GM12878 (cell line): ENCODE measurements around the gene TMEM208. TPM values are rescaled to one million over a fixed set of nuclear protein-coding genes. Genes with fewer than 3 reads are reported as not detected.
A peak's percentile ranks its signal among the peaks of the same experiment; 100 is the strongest.

Experiments
- ATAC-seq: fragments of 200-7000 bp; cut with Tn5 transposase; 3 replicates; pipeline ENCODE4 v1.9.1; 2020; ENCODE audit warnings: mild to moderate bottlenecking, moderate library complexity
- BruUV-seq: library from RNA; stranded (reverse); fragments of 400-500 nt; replicated peaks from 2 replicates; lab custom pipeline; 2021; lab: Mats Ljungman, UMichigan
- CTCF ChIA-PET: fragments of 300-600 bp; sonication (Branson Sonifier 250); formaldehyde crosslinking; extraction: SDS; loops from one replicate; lab custom pipeline; 2021; ENCODE audit warnings: inconsistent platforms; lab: Yijun Ruan, JAX
- POLR2A ChIA-PET: fragments of 350-600 bp; formaldehyde crosslinking; extraction: SDS; loops from one replicate; lab custom pipeline; 2021; ENCODE audit warnings: inconsistent platforms; lab: Charles Lee
- RAD21 ChIA-PET: fragments of 300-600 bp; sonication (Branson Sonifier 250); formaldehyde crosslinking; loops from one replicate; lab custom pipeline; 2023; ENCODE audit warnings: antibody characterized with exemption; ENCODE audit not compliant: unreplicated experiment; lab: Charles Lee
- SMC1A ChIA-PET: fragments of 300-600 bp; sonication (Branson Sonifier 250); formaldehyde crosslinking; loops from one replicate; lab custom pipeline; 2023; ENCODE audit not compliant: unreplicated experiment, uncharacterized antibody; lab: Charles Lee
- DNase-seq: peaks from one replicate; pipeline ENCODE4 v3.0.0-alpha.2; 2011; ENCODE audit warnings: low read depth, low spot score
- FAIRE-seq: peaks from 3 replicates; lab custom pipeline; 2011; peaks lifted over from hg19 to GRCh38; lab: Jason Lieb, UNC
- H2AFZ ChIP-seq: 2 replicates; pipeline ENCODE4 v1.6.0; 2011; ENCODE audit warnings: low read depth, low read length, control low read depth; ENCODE audit not compliant: control insufficient read depth
- H3K27ac ChIP-seq: 2 replicates; pipeline ENCODE4 v1.5.1; 2011; ENCODE audit warnings: control low read depth; ENCODE audit not compliant: control insufficient read depth, insufficient read depth
- H3K27me3 ChIP-seq, 2 experiments: replicated peaks in 1 of 2; 2 replicates each; pipeline versions ENCODE4 v1.6.0 to v1.6.1; 2011; ENCODE audit warnings: low read length in 1 of 2; ENCODE audit not compliant: control insufficient read depth in 2 of 2, insufficient read depth in 2 of 2
- H3K36me3 ChIP-seq, 2 experiments: 2 replicates each; pipeline ENCODE4 v1.5.1; 2011; ENCODE audit warnings: low read length in 1 of 2; ENCODE audit not compliant: control insufficient read depth in 2 of 2, insufficient read depth in 2 of 2
- H3K4me1 ChIP-seq: 2 replicates; pipeline ENCODE4 v1.6.1; 2011; ENCODE audit warnings: mild to moderate bottlenecking, low read length, moderate library complexity, mixed read lengths; ENCODE audit not compliant: control insufficient read depth, insufficient read depth
- H3K4me2 ChIP-seq: 2 replicates; pipeline ENCODE4 v1.6.0; 2011; ENCODE audit warnings: control low read depth; ENCODE audit not compliant: control insufficient read depth, insufficient read depth
- H3K4me3 ChIP-seq: fragments of 200-600 bp; sonication (generic); 2 replicates; pipeline ENCODE4 v1.5.1; 2016
- H3K79me2 ChIP-seq: 2 replicates; pipeline ENCODE4 v1.6.0; 2011; ENCODE audit warnings: low read length; ENCODE audit not compliant: control insufficient read depth, insufficient read depth
- H3K9ac ChIP-seq: 2 replicates; pipeline ENCODE4 v1.8.0; 2011; ENCODE audit warnings: low read length, control low read depth, mixed read lengths; ENCODE audit not compliant: control insufficient read depth, insufficient read depth
- H3K9me3 ChIP-seq: replicated peaks from 3 replicates; pipeline ENCODE4 v1.5.1; 2011; ENCODE audit warnings: mild to moderate bottlenecking, low read length; ENCODE audit not compliant: control insufficient read depth, insufficient read depth
- H4K20me1 ChIP-seq: 2 replicates; pipeline ENCODE4 v1.6.0; 2011; ENCODE audit not compliant: control insufficient read depth, insufficient read depth
- LARP7 ChIP-seq: fragments of 450-650 bp; IDR thresholded peaks from 2 replicates; pipeline ENCODE4 v1.6.1; 2017; ENCODE audit warnings: mild to moderate bottlenecking
- MTA3 ChIP-seq: IDR thresholded peaks from 2 replicates; pipeline ENCODE4 v1.6.1; 2012; ENCODE audit warnings: low read length, inconsistent platforms, borderline replicate concordance
- MYC ChIP-seq: IDR thresholded peaks from 2 replicates; pipeline ENCODE4 v1.6.1; 2011; ENCODE audit warnings: mild to moderate bottlenecking, low read length, moderate library complexity, inconsistent platforms; ENCODE audit not compliant: insufficient read depth, insufficient replicate concordance, insufficient read length, severe bottlenecking
- POLR2AphosphoS5 ChIP-seq: IDR thresholded peaks from 2 replicates; pipeline ENCODE4 v1.6.1; 2011; ENCODE audit warnings: mild to moderate bottlenecking, low read length, inconsistent platforms
- RFX5 ChIP-seq: IDR thresholded peaks from 2 replicates; pipeline ENCODE4 v1.6.1; 2011; ENCODE audit warnings: low read depth, low read length, improper control_type of control experiment
- SMARCA5 ChIP-seq: fragments of 450-650 bp; IDR thresholded peaks from 2 replicates; pipeline ENCODE4 v1.6.1; 2017; ENCODE audit warnings: mild to moderate bottlenecking
- YY1 ChIP-seq: IDR thresholded peaks from 2 replicates; pipeline ENCODE4 v1.6.1; 2011; ENCODE audit warnings: low read depth, mild to moderate bottlenecking, low read length
- WGBS: methylation state at CpG from one replicate; pipeline ENCODE4 v1.1.6; 2016; ENCODE audit warnings: low lambda C conversion rate; ENCODE audit not compliant: insufficient replicate concordance, insufficient coverage; ENCODE audit errors: missing lambda C conversion rate; 5-methylcytosine and 5-hydroxymethylcytosine counted together
- in situ Hi-C: fragments of 300-500 bp; cut with MboI; formaldehyde crosslinking; loops from 9 replicates; pipeline ENCODE4 v1.14.3; 2018; ENCODE audit warnings: mixed read lengths
- intact Hi-C: fragments of 100-400 bp; cut with micrococcal nuclease; formaldehyde crosslinking; loops from one replicate; pipeline ENCODE4 v1.14.2; 2022; ENCODE audit not compliant: unreplicated experiment
- polyA plus RNA-seq, 11 experiments: library from polyadenylated mRNA; depleted of rRNA in 4 of 11; unstranded in 6 of 11; stranded (reverse) in 5 of 11; fragments of >200 nt; fragmentation: Nextera tagmentation in 4 of 11; fragmentation: Illumina TruSeq in 1 of 11; extraction: Ambion mirVana in 4 of 11; extraction: Trizol in 1 of 11; gene quantifications; 1 replicate in 1 of 11; 2 replicates in 10 of 11; pipeline versions ENCODE4 v1.2.1 to v1.2.3, GENCODE V29; 2011 to 2016; ENCODE audit warnings: inconsistent platforms in 2 of 11, missing spikeins in 2 of 11, low read depth in 1 of 11
- total RNA-seq, 4 experiments: library from RNA; depleted of rRNA in 3 of 4; stranded (reverse); fragments of >200 nt in 3 of 4; fragmentation: Illumina TruSeq in 1 of 4; extraction: Trizol in 1 of 4; gene quantifications; 2 replicates each; pipeline versions ENCODE4 v1.2.1 to v1.2.3, GENCODE V29; 2013 to 2021

TMEM208 gene
- total and polyA plus RNA-seq, 10 of the 15 experiments (the other 5 are each of a cell fraction or from before 2014, with no cell fraction given), result 34.1 to 244 (median 54.1) TPM

DNA sequence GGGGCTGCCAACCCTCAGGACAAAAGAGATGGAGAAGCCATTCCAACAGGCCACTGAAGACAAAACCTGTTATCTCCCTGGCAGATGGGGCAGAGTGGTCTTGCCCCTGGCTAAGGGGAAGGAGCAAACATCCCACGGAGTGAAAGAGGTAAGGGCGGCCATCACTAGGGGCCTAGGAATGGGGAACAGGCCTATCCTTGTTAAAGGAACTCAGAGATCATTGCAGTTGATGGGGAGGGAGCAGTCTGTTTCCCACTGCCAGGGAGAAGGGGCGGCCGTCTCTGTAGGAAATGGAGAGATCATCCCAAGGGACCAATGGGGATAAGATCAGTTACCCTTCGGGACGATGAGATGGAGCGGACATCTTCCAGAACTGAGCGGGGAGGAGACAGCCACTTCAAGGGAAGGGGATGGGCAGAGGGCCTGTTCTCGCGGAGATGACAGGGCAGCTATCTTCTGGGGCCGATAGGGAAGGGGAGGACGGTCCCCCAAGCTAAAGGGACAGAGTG, 581 bp upstream of the TMEM208 start:
- ATAC-seq (peak; percentile 4), FAIRE-seq (no peak), DNase-seq (no peak)
- TF ChIP-seq YY1 (peak; percentile 44; the same call in 1 of the 2 replicates), POLR2AphosphoS5 (peak; percentile 58; the same call in 1 of the 2 replicates), RFX5 (no peak), SMARCA5 (0 out of 2 replicates have a peak, but pooled peaks have one; percentile 17), MTA3 (no peak), MYC (peak; percentile 16), LARP7 (no peak)
- in situ Hi-C loops (no loop called here), intact Hi-C loops (no loop called here)
- Histone ChIP-seq H3K27ac (peak overlapping the region; percentile 54), H3K27me3 (no peaks in the 10 kb centered on the region), H3K4me3 (peak overlapping the region; percentile 87), H3K4me2 (peak overlapping the region; percentile 84), H3K4me1 (peaks cover 12% of the 10 kb centered on the region), H4K20me1 (no peaks in the 10 kb centered on the region), H2AFZ (peak overlapping the region; percentile 85), H3K79me2 (peaks cover 18% of the 10 kb centered on the region), H3K9me3 (no peaks in the 10 kb centered on the region), H3K9ac (peak overlapping the region; percentile 73), H3K36me3 (peaks cover 11 to 20% of the 10 kb centered on the region in 2 experiments; a peak in 3 of 4 replicates)
- WGBS, result 7% methylated on average over 12 of the region's 12 CpGs
- RAD21 ChIA-PET, result interaction anchor here (0.6 to 3.1 kb wide), 10 partner anchors 10 to 209 kb away, joined by 3 to 35 read pairs (median 4); partner anchors contain the start of genes FHOD1, NOL3 and PLEKHG4
- CTCF ChIA-PET, result interaction anchor here (0.6 to 2.5 kb wide), 15 partner anchors 9 to 255 kb away, joined by 3 to 25 read pairs (median 5); partner anchors contain the start of genes ATP6V0D1, E2F4, ELMO3 and EXOC3L1
- BruUV-seq, result TSS peak; percentile 65
- POLR2A ChIA-PET, result interaction anchor here (0.6 to 7.7 kb wide), 11 partner anchors 11 to 245 kb away, joined by 3 to 100 read pairs (median 5); partner anchors contain the start of genes E2F4, EXOC3L1, FHOD1 and NOL3
- SMC1A ChIA-PET, result interaction anchor here (0.7 to 2.6 kb wide), 10 partner anchors 9 to 208 kb away, joined by 3 to 21 read pairs (median 4); partner anchors contain the start of genes ELMO3, FBXL8, FHOD1 and SLC9A5
